Measurements from ENCODE around the gene PLEKHG1. TPM values are rescaled to one million over a fixed set of nuclear protein-coding genes. Genes with fewer than 3 reads are reported as not detected.

PLEKHG1 gene
- total RNA-seq, 4 donors from 2014 or later, result 12.5 to 48.4 (median 32.3) TPM

- DNase-seq, result no peak
- no peaks in the 10 kb centered on the region for H3K36me3 ChIP-seq
- no peaks in the 10 kb centered on the region for H3K27me3 ChIP-seq
- H3K4me1 ChIP-seq, result peaks cover 9% of the 10 kb centered on the region in 2 donors
- 91 to 92% methylated on average over 1 of the region's 1 CpG for WGBS, 2 donors
- H3K4me3 ChIP-seq (replicated peaks in 1 of 3), result no peak overlapping the region
- no peaks in the 10 kb centered on the region for H3K9me3 ChIP-seq
- TF ChIP-seq POLR2A (IDR thresholded peaks at IDR 0.05), result no peak
- no peak for TF ChIP-seq CTCF (IDR thresholded peaks at IDR 0.05)
- no peak overlapping the region for H3K27ac ChIP-seq
- intact Hi-C loops (cut with DNase I), result no loop called here
Observed at GRCh38 chr6:150636808-150637207, 37.1 kb downstream of the PLEKHG1 start.

GRCh38 chr6:150637266-150637665 is 37.6 kb downstream of the PLEKHG1 start:
- no peak for DNase-seq
- TF ChIP-seq CTCF (IDR thresholded peaks at IDR 0.05) (no peak), POLR2A (IDR thresholded peaks at IDR 0.05) (no peak)
- no peaks in the 10 kb centered on the region for H3K27me3 ChIP-seq
- WGBS, 2 donors, result 98% methylated on average over 1 of the region's 1 CpG
- no peak overlapping the region for H3K27ac ChIP-seq
- no peak overlapping the region for H3K4me3 ChIP-seq (replicated peaks in 1 of 3)
- intact Hi-C loops (cut with DNase I), result no loop called here
- no peaks in the 10 kb centered on the region for H3K9me3 ChIP-seq
- H3K36me3 ChIP-seq, result no peaks in the 10 kb centered on the region
- H3K4me1 ChIP-seq, result peaks cover 7 to 13% of the 10 kb centered on the region in 2 donors

GRCh38 chr6:150638267-150638666 is 38.6 kb downstream of the PLEKHG1 start:
- no peaks in the 10 kb centered on the region for H3K36me3 ChIP-seq
- H3K9me3 ChIP-seq, result no peaks in the 10 kb centered on the region
- intact Hi-C loops (cut with DNase I), result no loop called here
- TF ChIP-seq POLR2A (IDR thresholded peaks at IDR 0.05) (no peak), CTCF (IDR thresholded peaks at IDR 0.05) (no peak)
- no peak overlapping the region for H3K4me3 ChIP-seq (replicated peaks in 1 of 3)
- no peak overlapping the region for H3K27ac ChIP-seq
- WGBS, 2 donors, result 78 to 85% methylated on average over 1 of the region's 1 CpG
- H3K4me1 ChIP-seq, result peaks cover 3 to 10% of the 10 kb centered on the region in 2 donors
- no peaks in the 10 kb centered on the region for H3K27me3 ChIP-seq
- DNase-seq, result no peak

GRCh38 chr6:150638765-150639164 is 39.1 kb downstream of the PLEKHG1 start:
- no peak overlapping the region for H3K27ac ChIP-seq
- H3K4me1 ChIP-seq, result peaks cover 3 to 8% of the 10 kb centered on the region in 2 donors
- 96 to 100% methylated on average over 1 of the region's 1 CpG for WGBS, 2 donors
- TF ChIP-seq CTCF (IDR thresholded peaks at IDR 0.05) (no peak), POLR2A (IDR thresholded peaks at IDR 0.05) (no peak)
- no peaks in the 10 kb centered on the region for H3K36me3 ChIP-seq
- DNase-seq, result no peak
- H3K4me3 ChIP-seq (replicated peaks in 1 of 3), result no peak overlapping the region
- intact Hi-C loops (cut with DNase I), result no loop called here
- H3K9me3 ChIP-seq, result no peaks in the 10 kb centered on the region
- H3K27me3 ChIP-seq, result no peaks in the 10 kb centered on the region

GRCh38 chr6:150639823-150640331 is 40.2 kb downstream of the PLEKHG1 start:
- TF ChIP-seq POLR2A (IDR thresholded peaks at IDR 0.05) (no peak), CTCF (IDR thresholded peaks at IDR 0.05) (no peak)
- no peaks in the 10 kb centered on the region for H3K36me3 ChIP-seq
- H3K27me3 ChIP-seq, result no peaks in the 10 kb centered on the region
- H3K27ac ChIP-seq, result no peak overlapping the region
- intact Hi-C loops (cut with DNase I), result no loop called here
- DNase-seq, result no peak
- H3K4me1 ChIP-seq, result peaks cover 3 to 8% of the 10 kb centered on the region in 2 donors
- no peaks in the 10 kb centered on the region for H3K9me3 ChIP-seq
- H3K4me3 ChIP-seq (replicated peaks in 1 of 3), result no peak overlapping the region
- 85 to 98% methylated on average over 9 of the region's 9 CpGs for WGBS, 2 donors

All from thyroid gland (tissue), 4 donors.